ENCODE data around the gene TIMM22. TPM values are rescaled to one million over a fixed set of nuclear protein-coding genes. Genes with fewer than 3 reads are reported as not detected.

TIMM22 gene
- total and polyA plus RNA-seq, 2 of the 4 experiments (the other 2 are of a cell fraction): 12.7 to 12.9 TPM

DNA sequence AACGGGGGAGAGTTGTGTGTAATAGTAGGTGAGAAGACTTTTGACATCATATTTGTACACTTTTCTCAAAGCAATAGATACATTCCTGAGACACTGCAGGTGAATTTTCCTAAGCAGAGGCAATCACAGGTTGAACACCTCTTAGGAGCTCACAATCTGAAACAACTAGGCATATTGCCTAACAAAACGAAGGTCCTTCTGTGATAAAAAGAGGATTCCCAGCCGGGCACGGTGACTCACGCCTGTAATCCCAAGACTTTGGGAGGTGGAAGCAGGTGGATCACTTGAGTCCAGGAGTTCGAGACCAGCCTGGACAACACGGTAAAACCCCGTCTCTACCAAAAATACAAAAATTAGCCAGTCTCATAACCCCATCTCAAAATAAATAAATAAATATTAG is 34.8 kb upstream of the TIMM22 start:
- intact Hi-C loops (cut with micrococcal nuclease): no loop called here
- peaks cover 28% of the 10 kb centered on the region for H3K4me1 ChIP-seq (ENCODE audit: control insufficient read depth, insufficient read depth, low read length)
- in situ Hi-C loops (cut with MboI; ENCODE audit: low sequenced_read_pairs): no loop called here
- H2BK15ac ChIP-seq (ENCODE audit: low read depth, low read length): no peak overlapping the region
- H3K27ac ChIP-seq (ENCODE audit: insufficient read depth, low read length): no peak overlapping the region
- no peak overlapping the region for H2BK120ac ChIP-seq (ENCODE audit: low read depth, low read length)
- H3K27me3 ChIP-seq (ENCODE audit: control insufficient read depth, insufficient read depth, low read length): no peaks in the 10 kb centered on the region
- H3K79me1 ChIP-seq (ENCODE audit: low read depth in 1 of 2, low read length in 2 of 2): peaks cover 18 to 84% of the 10 kb centered on the region in 2 experiments
- no peak overlapping the region for H3K4me2 ChIP-seq (ENCODE audit: low read depth, low read length)
- TF ChIP-seq NFE2L2 (IDR thresholded peaks at IDR 0.05; ENCODE audit: low read depth, low read length) (no peak), FOS (IDR thresholded peaks at IDR 0.05; ENCODE audit: low read depth, low read length) (no peak), CHD1 (IDR thresholded peaks at IDR 0.05; ENCODE audit: low read depth, low read length) (no peak), BHLHE40 (IDR thresholded peaks at IDR 0.05; ENCODE audit: low read depth, low read length) (no peak), CEBPB (IDR thresholded peaks at IDR 0.05; ENCODE audit: low read depth, low read length) (no peak), RFX5 (IDR thresholded peaks at IDR 0.05; ENCODE audit: low read depth, low read length) (no peak), MAFK (IDR thresholded peaks at IDR 0.05; ENCODE audit: low read depth, low read length) (no peak), MAZ (IDR thresholded peaks at IDR 0.05; ENCODE audit: borderline replicate concordance, low read depth, low read length) (no peak), RCOR1 (IDR thresholded peaks at IDR 0.05; ENCODE audit: insufficient replicate concordance, low read length) (no peak), SMC3 (IDR thresholded peaks at IDR 0.05; ENCODE audit: low read depth, low read length) (no peak), MXI1 (IDR thresholded peaks at IDR 0.05; ENCODE audit: borderline replicate concordance, low read depth, low read length) (no peak), POLR2A (IDR thresholded peaks at IDR 0.05; ENCODE audit: low read depth, low read length) (no peak), RAD21 (IDR thresholded peaks at IDR 0.05; ENCODE audit: low read length) (no peak)
- TF ChIP-seq, protein P1, sequence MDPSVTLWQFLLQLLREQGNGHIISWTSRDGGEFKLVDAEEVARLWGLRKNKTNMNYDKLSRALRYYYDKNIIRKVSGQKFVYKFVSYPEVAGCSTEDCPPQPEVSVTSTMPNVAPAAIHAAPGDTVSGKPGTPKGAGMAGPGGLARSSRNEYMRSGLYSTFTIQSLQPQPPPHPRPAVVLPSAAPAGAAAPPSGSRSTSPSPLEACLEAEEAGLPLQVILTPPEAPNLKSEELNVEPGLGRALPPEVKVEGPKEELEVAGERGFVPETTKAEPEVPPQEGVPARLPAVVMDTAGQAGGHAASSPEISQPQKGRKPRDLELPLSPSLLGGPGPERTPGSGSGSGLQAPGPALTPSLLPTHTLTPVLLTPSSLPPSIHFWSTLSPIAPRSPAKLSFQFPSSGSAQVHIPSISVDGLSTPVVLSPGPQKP (IDR thresholded peaks at IDR 0.05; ENCODE audit: borderline replicate concordance, low read depth, low read length): no peak
- TF ChIP-seq, protein P2, sequence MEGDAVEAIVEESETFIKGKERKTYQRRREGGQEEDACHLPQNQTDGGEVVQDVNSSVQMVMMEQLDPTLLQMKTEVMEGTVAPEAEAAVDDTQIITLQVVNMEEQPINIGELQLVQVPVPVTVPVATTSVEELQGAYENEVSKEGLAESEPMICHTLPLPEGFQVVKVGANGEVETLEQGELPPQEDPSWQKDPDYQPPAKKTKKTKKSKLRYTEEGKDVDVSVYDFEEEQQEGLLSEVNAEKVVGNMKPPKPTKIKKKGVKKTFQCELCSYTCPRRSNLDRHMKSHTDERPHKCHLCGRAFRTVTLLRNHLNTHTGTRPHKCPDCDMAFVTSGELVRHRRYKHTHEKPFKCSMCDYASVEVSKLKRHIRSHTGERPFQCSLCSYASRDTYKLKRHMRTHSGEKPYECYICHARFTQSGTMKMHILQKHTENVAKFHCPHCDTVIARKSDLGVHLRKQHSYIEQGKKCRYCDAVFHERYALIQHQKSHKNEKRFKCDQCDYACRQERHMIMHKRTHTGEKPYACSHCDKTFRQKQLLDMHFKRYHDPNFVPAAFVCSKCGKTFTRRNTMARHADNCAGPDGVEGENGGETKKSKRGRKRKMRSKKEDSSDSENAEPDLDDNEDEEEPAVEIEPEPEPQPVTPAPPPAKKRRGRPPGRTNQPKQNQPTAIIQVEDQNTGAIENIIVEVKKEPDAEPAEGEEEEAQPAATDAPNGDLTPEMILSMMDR (conservative IDR thresholded peaks at IDR 0.05; ENCODE audit: low read depth, low read length): no peak
- TF ChIP-seq, protein P3, sequence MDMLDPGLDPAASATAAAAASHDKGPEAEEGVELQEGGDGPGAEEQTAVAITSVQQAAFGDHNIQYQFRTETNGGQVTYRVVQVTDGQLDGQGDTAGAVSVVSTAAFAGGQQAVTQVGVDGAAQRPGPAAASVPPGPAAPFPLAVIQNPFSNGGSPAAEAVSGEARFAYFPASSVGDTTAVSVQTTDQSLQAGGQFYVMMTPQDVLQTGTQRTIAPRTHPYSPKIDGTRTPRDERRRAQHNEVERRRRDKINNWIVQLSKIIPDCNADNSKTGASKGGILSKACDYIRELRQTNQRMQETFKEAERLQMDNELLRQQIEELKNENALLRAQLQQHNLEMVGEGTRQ (IDR thresholded peaks at IDR 0.05; ENCODE audit: low read depth, low read length): no peak
- POLR2A ChIA-PET (ENCODE audit: unreplicated experiment): no interaction called here
- H4K8ac ChIP-seq (ENCODE audit: low read depth in 2 of 2, low read length in 2 of 2): no peak overlapping the region
- no peak overlapping the region for H3K23ac ChIP-seq (ENCODE audit: low read depth, low read length)
- CTCF ChIA-PET: no interaction called here
- H3K9me1 ChIP-seq (ENCODE audit: insufficient read depth, low read length): peaks cover 17% of the 10 kb centered on the region
- no peak overlapping the region for H2BK20ac ChIP-seq (ENCODE audit: low read depth, low read length)
- H3K18ac ChIP-seq (ENCODE audit: low read depth, low read length): no peak overlapping the region
- WGBS, 2 experiments (ENCODE audit: extremely low coverage in 2 of 2, insufficient read length in 1 of 2): no CpG with 5 or more reads among the region's 8 CpGs
- no peak overlapping the region for H2AFZ ChIP-seq (replicated peaks; ENCODE audit: low read length, poor library complexity)
- DNase-seq: no peak
- H2BK5ac ChIP-seq (ENCODE audit: low read depth, low read length, poor library complexity, severe bottlenecking): no peak overlapping the region
- H3K4ac ChIP-seq (ENCODE audit: low read depth, low read length): no peak overlapping the region
- no peak overlapping the region for H3K56ac ChIP-seq (ENCODE audit: extremely low read depth, insufficient read depth, low read length)
- no peak overlapping the region for H2AK5ac ChIP-seq (ENCODE audit: low read depth, low read length)
- dilution Hi-C loops (cut with HindIII; ENCODE audit: low sequenced_read_pairs, unreplicated experiment): no loop called here
- H3K4me3 ChIP-seq (ENCODE audit: insufficient read depth, low read depth, low read length): no peak overlapping the region
- H4K5ac ChIP-seq (ENCODE audit: low read depth, low read length): no peak overlapping the region
- no peak overlapping the region for H3K9ac ChIP-seq (ENCODE audit: low read depth, low read length)
- no TSS peak for BruUV-seq (replicated peaks)
- no peak overlapping the region for H4K91ac ChIP-seq (ENCODE audit: insufficient read depth, low read depth, low read length)
- H3K36me3 ChIP-seq (ENCODE audit: control insufficient read depth, insufficient read depth, low read length): peaks cover 16% of the 10 kb centered on the region; the same call in 1 of the 2 replicates
- H3K9me3 ChIP-seq (ENCODE audit: control insufficient read depth, insufficient read depth, low read length): no peaks in the 10 kb centered on the region
- H4K20me1 ChIP-seq (ENCODE audit: insufficient read depth, low read length): peaks cover 86% of the 10 kb centered on the region
- no peak overlapping the region for H3K14ac ChIP-seq (replicated peaks; ENCODE audit: low read depth, low read length)
- no peak for ATAC-seq (ENCODE audit: low read depth)
- no peak overlapping the region for H2AK9ac ChIP-seq (replicated peaks; ENCODE audit: low read depth, low read length, poor library complexity)
